Neural progenitor cell (in vitro differentiated cells): ENCODE measurements around the gene MYOF. TPM values are rescaled to one million over a fixed set of nuclear protein-coding genes. Genes with fewer than 3 reads are reported as not detected.

Experiments
- DNase-seq: peaks from one replicate; pipeline ENCODE4 v3.0.0-alpha.2; 2016; ENCODE audit warnings: low spot score
- H2AFZ ChIP-seq: fragments of 200-600 bp; sonication (generic); replicated peaks from 2 replicates; pipeline ENCODE4 v1.6.1; 2016; ENCODE audit warnings: antibody characterized with exemption
- H3F3A ChIP-seq: fragments of 200-600 bp; sonication (generic); 2 replicates; pipeline ENCODE4 v1.6.1; 2016; ENCODE audit warnings: antibody characterized with exemption, low read depth
- H3K27ac ChIP-seq: fragments of 200-600 bp; sonication (generic); 2 replicates; pipeline ENCODE4 v1.5.1; 2016; ENCODE audit warnings: mild to moderate bottlenecking
- H3K27me3 ChIP-seq: fragments of 200-600 bp; sonication (generic); 2 replicates; pipeline ENCODE4 v1.6.1; 2016; ENCODE audit warnings: mild to moderate bottlenecking, moderate library complexity
- H3K36me3 ChIP-seq: fragments of 200-600 bp; sonication (generic); 2 replicates; pipeline ENCODE4 v1.5.1; 2016
- H3K4me1 ChIP-seq: fragments of 200-600 bp; sonication (generic); 2 replicates; pipeline ENCODE4 v1.6.1; 2016; ENCODE audit warnings: mixed run types
- H3K4me2 ChIP-seq: fragments of 200-600 bp; sonication (generic); 2 replicates; pipeline ENCODE4 v1.6.1; 2016
- H3K4me3 ChIP-seq: fragments of 200-600 bp; sonication (generic); 2 replicates; pipeline ENCODE4 v1.5.1; 2016
- H3K79me2 ChIP-seq: fragments of 200-600 bp; sonication (generic); 2 replicates; pipeline ENCODE4 v1.6.1; 2016; ENCODE audit warnings: low read depth
- H3K9ac ChIP-seq: fragments of 200-600 bp; sonication (generic); 2 replicates; pipeline ENCODE4 v1.6.1; 2016
- H3K9me3 ChIP-seq: fragments of 200-600 bp; sonication (generic); 2 replicates; pipeline ENCODE4 v1.5.1; 2016; ENCODE audit warnings: low read depth
- H4K20me1 ChIP-seq: fragments of 200-600 bp; sonication (generic); 2 replicates; pipeline ENCODE4 v1.6.1; 2016; ENCODE audit warnings: low read depth
- H3K27ac Mint-ChIP-seq: 3 replicates; pipeline ENCODE4 v1.8.0; 2021; ENCODE audit warnings: mixed read lengths
- H3K27me3 Mint-ChIP-seq: 2 replicates; pipeline ENCODE4 v1.8.0; 2022; ENCODE audit warnings: low read depth, mild to moderate bottlenecking, inconsistent platforms, moderate library complexity, mixed read lengths; ENCODE audit not compliant: insufficient read depth
- H3K36me3 Mint-ChIP-seq: 3 replicates; pipeline ENCODE4 v1.8.0; 2021; ENCODE audit warnings: mixed read lengths
- H3K4me1 Mint-ChIP-seq: 3 replicates; pipeline ENCODE4 v1.8.0; 2021; ENCODE audit warnings: mixed read lengths
- H3K4me3 Mint-ChIP-seq: 3 replicates; pipeline ENCODE4 v1.8.0; 2021; ENCODE audit warnings: mild to moderate bottlenecking, moderate library complexity, mixed read lengths
- H3K9me3 Mint-ChIP-seq: 3 replicates; pipeline ENCODE4 v1.8.0; 2020; ENCODE audit warnings: mixed read lengths
- CTCF ChIP-seq: fragments of 200-600 bp; sonication (generic); IDR thresholded peaks from 2 replicates; pipeline ENCODE4 v1.5.1; 2017; ENCODE audit warnings: antibody characterized with exemption, mild to moderate bottlenecking
- EZH2 ChIP-seq: fragments of 200-600 bp; sonication (generic); IDR thresholded peaks from 2 replicates; pipeline ENCODE4 v1.6.1; 2017; ENCODE audit warnings: antibody characterized with exemption, mild to moderate bottlenecking, moderate library complexity
- EZH2phosphoT487 ChIP-seq: fragments of 200-600 bp; sonication (generic); IDR thresholded peaks from 2 replicates; pipeline ENCODE4 v1.6.1; 2017; ENCODE audit warnings: antibody characterized with exemption
- total RNA-seq: library from RNA; depleted of rRNA; stranded (reverse); fragments of >200 nt; gene quantifications from 2 replicates; pipeline ENCODE4 v1.2.3, GENCODE V29; 2015; ENCODE audit warnings: low replicate concordance

MYOF gene
- total RNA-seq, 1 donor from 2014 or later, result 1.6 TPM

DNA sequence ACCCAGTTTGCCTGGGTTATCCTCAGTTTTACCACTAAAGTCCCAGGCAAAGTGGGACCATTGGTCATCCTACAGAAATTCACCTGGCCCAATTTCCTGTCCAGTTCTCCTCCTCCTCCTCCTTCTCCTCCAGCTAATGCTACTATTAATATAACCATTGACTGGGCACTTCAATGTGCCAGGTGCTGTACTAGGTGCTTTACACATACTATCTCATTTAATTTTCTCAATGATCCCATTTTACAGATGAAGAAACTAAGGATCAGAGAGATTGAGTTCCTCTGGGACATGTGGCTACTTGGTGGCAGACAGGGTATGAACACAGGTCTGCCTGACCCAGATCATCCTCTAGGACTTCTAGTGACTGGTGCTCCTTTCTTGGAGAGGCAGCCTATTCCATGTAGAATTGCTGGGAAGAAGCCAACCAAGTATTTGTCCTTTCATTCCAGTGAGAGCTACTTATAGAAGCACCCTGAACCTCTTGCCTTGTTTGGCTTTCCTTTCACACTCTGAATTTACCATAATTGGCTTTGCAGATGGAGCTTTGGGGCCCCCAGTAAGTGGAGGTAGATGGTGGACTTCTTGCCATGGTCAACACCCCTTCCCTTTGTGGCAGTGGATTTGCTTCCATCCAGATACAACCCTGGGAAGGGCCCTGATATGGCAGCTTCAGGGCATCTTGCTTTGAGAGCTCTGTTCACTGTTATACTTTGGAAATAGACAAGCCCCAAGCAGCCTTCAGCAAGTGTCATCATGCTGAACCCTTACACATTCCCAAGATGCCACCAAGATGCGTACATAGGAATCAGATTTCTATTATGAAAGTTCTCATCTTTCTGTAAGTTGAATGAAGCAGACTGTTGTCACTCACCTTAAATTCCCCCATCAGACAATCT, 78.7 kb downstream of the MYOF start:
- H3K9ac ChIP-seq, result no peak overlapping the region
- peaks cover 2% of the 10 kb centered on the region for H3K27me3 Mint-ChIP-seq

GRCh38 chr10:93402192-93402591, 79.9 kb downstream of the MYOF start:
- Histone ChIP-seq H2AFZ (no peak overlapping the region), H3K4me3 (no peak overlapping the region), H3K9ac (no peak overlapping the region), H3K36me3 (no peaks in the 10 kb centered on the region), H3K79me2 (no peaks in the 10 kb centered on the region), H4K20me1 (no peaks in the 10 kb centered on the region), H3K4me2 (no peak overlapping the region), H3F3A (no peaks in the 10 kb centered on the region), H3K4me1 (peaks cover 9% of the 10 kb centered on the region), H3K9me3 (no peaks in the 10 kb centered on the region), H3K27me3 (no peaks in the 10 kb centered on the region), H3K27ac (no peak overlapping the region)
- TF ChIP-seq EZH2phosphoT487 (no peak), EZH2 (no peak), CTCF (no peak)
- H3K4me1 Mint-ChIP-seq, result peaks cover 36% of the 10 kb centered on the region
- no peak overlapping the region for H3K4me3 Mint-ChIP-seq
- H3K9me3 Mint-ChIP-seq, result no peaks in the 10 kb centered on the region
- peaks cover 2% of the 10 kb centered on the region for H3K27me3 Mint-ChIP-seq
- DNase-seq, result no peak
- H3K36me3 Mint-ChIP-seq, result no peaks in the 10 kb centered on the region
- peak overlapping the region; percentile 51 for H3K27ac Mint-ChIP-seq

More for the DNA sequence above, 78.7 kb downstream of the MYOF start:
- no peak for TF ChIP-seq EZH2
- no peak for TF ChIP-seq CTCF
- Histone ChIP-seq H3K4me1 (peaks cover 9% of the 10 kb centered on the region), H3K79me2 (no peaks in the 10 kb centered on the region), H2AFZ (no peak overlapping the region), H4K20me1 (no peaks in the 10 kb centered on the region), H3F3A (no peaks in the 10 kb centered on the region), H3K27ac (no peak overlapping the region), H3K36me3 (no peaks in the 10 kb centered on the region), H3K4me2 (no peak overlapping the region), H3K4me3 (no peak overlapping the region), H3K27me3 (no peaks in the 10 kb centered on the region), H3K9me3 (no peaks in the 10 kb centered on the region)
- Mint-ChIP-seq H3K9me3 (no peaks in the 10 kb centered on the region), H3K4me3 (no peak overlapping the region), H3K36me3 (no peaks in the 10 kb centered on the region), H3K27ac (no peak overlapping the region), H3K4me1 (peaks cover 28% of the 10 kb centered on the region)
- DNase-seq, result no peak

DNA sequence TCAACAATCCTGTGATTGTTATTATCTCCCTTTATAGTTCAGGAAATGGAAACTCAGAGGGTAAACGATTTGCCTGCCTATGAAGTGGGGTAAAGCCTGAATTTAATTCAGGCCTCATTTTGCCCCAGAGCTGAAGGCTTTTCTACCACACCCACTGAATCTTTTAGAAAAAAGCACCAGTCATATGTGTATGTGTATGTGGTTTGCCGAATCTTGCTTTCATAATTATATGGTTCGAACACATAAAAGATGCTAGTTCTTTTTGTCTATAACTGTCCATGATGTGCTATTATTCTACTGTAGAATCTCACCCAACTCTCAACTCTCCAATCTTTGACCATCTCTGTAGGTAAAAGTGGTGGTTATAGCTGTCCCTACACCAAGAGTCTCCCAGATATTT, 83.6 kb downstream of the MYOF start:
- Histone ChIP-seq H4K20me1 (no peaks in the 10 kb centered on the region), H3F3A (no peaks in the 10 kb centered on the region), H3K4me2 (no peak overlapping the region), H3K79me2 (no peaks in the 10 kb centered on the region), H3K4me3 (no peak overlapping the region), H2AFZ (peak overlapping the region; percentile 68), H3K36me3 (no peaks in the 10 kb centered on the region), H3K9ac (no peak overlapping the region), H3K27me3 (no peaks in the 10 kb centered on the region), H3K27ac (no peak overlapping the region), H3K9me3 (no peaks in the 10 kb centered on the region), H3K4me1 (peaks cover 3% of the 10 kb centered on the region)
- Mint-ChIP-seq H3K4me1 (peaks cover 25% of the 10 kb centered on the region), H3K27me3 (peaks cover 8% of the 10 kb centered on the region), H3K27ac (no peak overlapping the region), H3K9me3 (no peaks in the 10 kb centered on the region), H3K36me3 (peaks cover 2% of the 10 kb centered on the region), H3K4me3 (no peak overlapping the region)
- DNase-seq, result no peak
- no peak for TF ChIP-seq EZH2
- no peak for TF ChIP-seq CTCF
- TF ChIP-seq EZH2phosphoT487, result no peak
